ENCODE measurements around the gene GATAD2B. TPM values are rescaled to one million over a fixed set of nuclear protein-coding genes. Genes with fewer than 3 reads are reported as not detected.

GATAD2B gene
- total RNA-seq, 4 donors from 2014 or later: 16.8 to 26.5 (median 24.6) TPM

GRCh38 chr1:153929981-153930948 lies 7.5 kb upstream of the GATAD2B start:
- Histone ChIP-seq H3K27ac (peak overlapping the region in 3 of 4 donors; percentile 52 to 69 (median 53)), H3K4me3 (no peak overlapping the region), H3K27me3 (no peaks in the 10 kb centered on the region), H3K9me3 (no peaks in the 10 kb centered on the region), H3K4me1 (peaks cover 0 to 23% (median 4%) of the 10 kb centered on the region in 4 donors), H3K36me3 (peaks cover 2 to 58% (median 18%) of the 10 kb centered on the region in 3 donors)
- TF ChIP-seq EP300 (IDR thresholded peaks at IDR 0.05) (no peak), POLR2A (IDR thresholded peaks at IDR 0.05) (no peak)
- TF ChIP-seq, protein P1, sequence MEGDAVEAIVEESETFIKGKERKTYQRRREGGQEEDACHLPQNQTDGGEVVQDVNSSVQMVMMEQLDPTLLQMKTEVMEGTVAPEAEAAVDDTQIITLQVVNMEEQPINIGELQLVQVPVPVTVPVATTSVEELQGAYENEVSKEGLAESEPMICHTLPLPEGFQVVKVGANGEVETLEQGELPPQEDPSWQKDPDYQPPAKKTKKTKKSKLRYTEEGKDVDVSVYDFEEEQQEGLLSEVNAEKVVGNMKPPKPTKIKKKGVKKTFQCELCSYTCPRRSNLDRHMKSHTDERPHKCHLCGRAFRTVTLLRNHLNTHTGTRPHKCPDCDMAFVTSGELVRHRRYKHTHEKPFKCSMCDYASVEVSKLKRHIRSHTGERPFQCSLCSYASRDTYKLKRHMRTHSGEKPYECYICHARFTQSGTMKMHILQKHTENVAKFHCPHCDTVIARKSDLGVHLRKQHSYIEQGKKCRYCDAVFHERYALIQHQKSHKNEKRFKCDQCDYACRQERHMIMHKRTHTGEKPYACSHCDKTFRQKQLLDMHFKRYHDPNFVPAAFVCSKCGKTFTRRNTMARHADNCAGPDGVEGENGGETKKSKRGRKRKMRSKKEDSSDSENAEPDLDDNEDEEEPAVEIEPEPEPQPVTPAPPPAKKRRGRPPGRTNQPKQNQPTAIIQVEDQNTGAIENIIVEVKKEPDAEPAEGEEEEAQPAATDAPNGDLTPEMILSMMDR (IDR thresholded peaks at IDR 0.05): no peak
- WGBS, 2 donors: 82 to 83% methylated on average over 14 of the region's 14 CpGs
- no peak for DNase-seq (ENCODE audit: low spot score in 2 of 2)

DNA sequence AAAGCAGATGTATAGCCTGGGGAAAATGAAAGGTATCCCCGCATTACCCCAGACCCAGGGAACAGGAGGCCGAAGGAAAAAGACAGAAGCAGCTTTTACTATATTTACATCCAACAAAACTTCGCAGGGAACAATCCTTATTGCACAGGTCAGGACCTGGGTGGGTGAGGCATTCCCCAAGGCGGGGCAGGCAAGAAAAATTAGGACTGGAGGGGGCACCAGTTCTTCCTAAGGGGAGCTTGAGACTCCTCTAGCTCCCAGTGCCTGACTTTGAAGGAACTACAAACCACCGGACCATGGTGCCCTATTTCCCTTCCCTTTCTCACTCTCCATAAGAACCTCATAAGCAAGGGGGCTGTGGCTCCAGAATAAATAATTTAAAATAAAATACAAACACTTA lies 6.7 kb upstream of the GATAD2B start:
- Histone ChIP-seq H3K9me3 (no peaks in the 10 kb centered on the region), H3K4me3 (no peak overlapping the region), H3K27ac (peak overlapping the region in 3 of 4 donors; percentile 52 to 69 (median 53)), H3K36me3 (peaks cover 2 to 50% (median 9%) of the 10 kb centered on the region in 3 donors), H3K27me3 (no peaks in the 10 kb centered on the region), H3K4me1 (peaks cover 0 to 23% (median 4%) of the 10 kb centered on the region in 4 donors)
- no peak for DNase-seq (ENCODE audit: low spot score in 2 of 2)
- TF ChIP-seq, protein P1 (IDR thresholded peaks at IDR 0.05): no peak
- no peak for TF ChIP-seq POLR2A (IDR thresholded peaks at IDR 0.05)
- no peak for TF ChIP-seq EP300 (IDR thresholded peaks at IDR 0.05)
- WGBS, 2 donors: 57% methylated on average over 5 of the region's 5 CpGs

DNA sequence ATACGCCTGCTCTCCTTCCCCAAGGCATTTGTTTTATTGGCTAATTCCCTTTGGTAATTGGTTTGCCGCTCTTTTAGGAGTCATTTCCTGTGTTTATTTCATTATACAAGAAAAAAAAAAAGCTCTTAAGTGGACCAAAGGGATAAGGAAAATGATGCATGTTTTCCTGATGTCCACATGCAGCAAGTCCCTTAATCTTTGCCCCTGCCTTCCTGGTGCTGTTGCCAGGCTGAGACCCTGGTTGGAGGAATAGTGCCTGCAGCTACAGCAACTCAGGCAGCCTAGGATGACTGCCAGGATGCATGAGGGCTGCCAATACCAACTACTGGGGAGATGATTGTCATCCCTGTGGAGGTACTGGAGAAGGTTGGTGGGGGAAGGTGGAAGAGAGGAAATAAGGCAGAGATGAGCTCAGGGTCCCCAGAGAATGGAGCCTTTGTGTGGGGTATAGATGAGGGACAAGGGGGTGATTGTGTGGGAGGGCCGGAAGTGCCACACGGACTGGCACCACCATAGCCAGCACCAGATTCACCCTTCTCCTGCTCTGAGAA lies 6.1 kb upstream of the GATAD2B start:
- no peak overlapping the region for H3K4me3 ChIP-seq
- H3K9me3 ChIP-seq: no peaks in the 10 kb centered on the region
- peak overlapping the region in 3 of 4 donors; percentile 52 to 69 (median 53) for H3K27ac ChIP-seq
- no peak for TF ChIP-seq EP300 (IDR thresholded peaks at IDR 0.05)
- TF ChIP-seq, protein P1 (IDR thresholded peaks at IDR 0.05): no peak
- TF ChIP-seq POLR2A (IDR thresholded peaks at IDR 0.05): no peak
- H3K4me1 ChIP-seq: peaks cover 0 to 29% (median 7%) of the 10 kb centered on the region in 4 donors
- peaks cover 2 to 44% (median 4%) of the 10 kb centered on the region in 3 donors for H3K36me3 ChIP-seq
- WGBS, 2 donors: 32 to 36% methylated on average over 4 of the region's 4 CpGs
- H3K27me3 ChIP-seq: no peaks in the 10 kb centered on the region
- DNase-seq (ENCODE audit: low spot score in 2 of 2): no peak

DNA sequence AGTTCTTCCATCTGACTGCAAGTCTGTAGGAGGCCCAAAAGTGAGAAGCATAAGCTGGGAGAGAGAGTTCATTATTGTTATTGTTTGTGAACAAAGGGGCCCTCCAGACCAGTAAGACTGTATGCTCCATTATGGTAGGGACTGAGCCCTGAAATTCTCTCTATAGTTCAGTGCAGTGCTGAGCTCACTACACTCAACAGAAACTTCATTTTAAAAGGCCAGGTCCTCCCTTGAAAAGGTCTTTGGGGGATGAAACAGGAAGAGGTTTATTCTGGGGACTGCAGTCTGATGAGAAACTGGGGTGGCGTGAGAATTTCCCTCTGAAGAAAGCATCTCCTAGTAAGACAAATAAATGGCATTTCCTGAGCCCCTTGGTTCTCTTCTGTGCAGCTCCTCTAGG lies 5.5 kb upstream of the GATAD2B start:
- H3K9me3 ChIP-seq: no peaks in the 10 kb centered on the region

More for the DNA sequence above, 5.5 kb upstream of the GATAD2B start:
- 53 to 55% methylated on average over 1 of the region's 1 CpG for WGBS, 2 donors
- Histone ChIP-seq H3K36me3 (peaks cover 2 to 38% (median 3%) of the 10 kb centered on the region in 3 donors), H3K27me3 (no peaks in the 10 kb centered on the region), H3K4me3 (no peak overlapping the region), H3K4me1 (peaks cover 0 to 33% (median 9%) of the 10 kb centered on the region in 4 donors), H3K27ac (peak overlapping the region in 3 of 4 donors; percentile 52 to 69 (median 53))
- TF ChIP-seq, protein P1 (IDR thresholded peaks at IDR 0.05): no peak
- TF ChIP-seq EP300 (IDR thresholded peaks at IDR 0.05) (no peak), POLR2A (IDR thresholded peaks at IDR 0.05) (no peak)
- no peak for DNase-seq (ENCODE audit: low spot score in 2 of 2)
